ENCODE measurements around the gene PANX2.

DNA sequence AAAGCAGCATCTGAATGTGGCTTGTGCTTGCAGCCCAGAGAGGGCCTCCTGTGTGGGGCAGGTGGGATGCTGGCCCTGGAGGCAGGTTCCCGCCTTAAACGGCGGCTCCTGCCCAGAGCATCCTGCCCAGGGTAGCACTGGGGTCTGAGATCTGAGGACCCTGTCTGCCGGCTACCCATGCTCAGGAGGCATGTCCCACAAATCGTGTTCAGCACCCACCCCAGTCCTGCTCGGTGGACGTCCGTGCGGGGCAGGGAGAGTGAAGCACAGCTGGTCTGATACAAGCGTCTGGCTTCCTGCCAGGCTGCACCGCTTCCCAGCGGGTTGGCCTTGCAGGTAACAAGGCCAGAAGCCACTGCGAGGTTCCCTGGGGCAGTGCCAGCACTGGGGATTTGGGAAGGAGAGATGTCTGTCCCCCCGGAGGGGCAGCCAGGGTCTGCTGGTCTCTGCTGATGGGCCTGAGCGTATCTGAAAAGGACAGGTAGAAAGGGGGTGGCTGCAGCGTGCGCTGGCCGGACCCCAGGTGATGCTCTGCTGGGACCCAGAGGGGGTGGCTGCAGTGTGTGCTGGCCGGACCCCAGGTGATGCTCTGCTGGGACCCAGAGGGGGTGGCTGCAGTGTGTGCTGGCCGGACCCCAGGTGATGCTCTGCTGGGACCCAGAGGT lies 18.8 kb downstream of the PANX2 start:
- TF ChIP-seq CTCF (IDR thresholded peaks at IDR 0.05; ENCODE audit: low read length) (no peak), EZH2phosphoT487 (IDR thresholded peaks at IDR 0.05; ENCODE audit: low read length) (no peak), EZH2 (optimal IDR thresholded peaks at IDR 0.05; ENCODE audit: low read depth, low read length) (no peak)

Data from MM.1S (cell line).